ENCODE measurements around the gene RLF.
A peak's percentile ranks its signal among the peaks of the same experiment; 100 is the strongest.

The RLF gene

DNA sequence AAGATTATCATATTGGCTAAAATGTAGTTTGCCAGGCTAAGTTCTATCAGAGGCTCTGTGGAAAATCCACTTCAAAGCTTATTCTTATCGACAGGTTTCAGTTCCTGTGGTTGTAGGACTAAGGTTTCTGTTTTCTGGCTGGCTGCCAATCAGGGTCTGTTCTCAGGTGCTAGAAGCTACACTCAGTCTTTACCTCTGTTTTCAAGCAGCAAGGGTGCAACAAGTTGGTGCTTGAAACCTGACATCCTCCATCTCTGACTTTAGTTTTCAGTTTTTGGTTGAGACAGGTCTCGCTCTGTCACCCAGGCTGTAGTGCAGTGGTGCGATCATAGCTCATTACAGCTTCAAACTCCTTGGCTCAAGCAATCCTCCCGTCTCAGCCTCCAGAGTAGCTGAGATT is 71.3 kb downstream of the RLF start:
- DNase-seq (ENCODE audit: low spot score) = no peak

GRCh38 chr1:40239626-40240025 is 78.4 kb downstream of the RLF start:
- no peak for DNase-seq (ENCODE audit: low spot score)

DNA sequence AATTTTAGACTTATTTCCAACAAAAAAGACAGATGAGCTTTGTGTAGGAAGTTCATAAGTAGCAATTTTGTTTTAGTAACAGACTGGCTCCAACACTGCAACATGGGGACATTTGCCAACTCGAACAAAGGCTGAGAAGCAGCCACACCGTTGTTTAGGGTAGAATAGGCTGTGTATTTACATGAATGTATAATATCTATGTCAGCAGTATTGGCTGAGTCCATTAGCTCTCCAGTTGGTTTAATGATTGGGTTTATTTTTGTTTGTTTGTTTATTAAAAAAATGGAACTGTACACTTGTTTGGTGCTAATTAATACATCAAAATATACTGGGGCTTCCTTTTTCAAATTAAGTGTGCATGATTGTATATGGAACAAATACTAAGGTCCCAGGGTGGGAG is 79.2 kb downstream of the RLF start:
- DNase-seq (ENCODE audit: low spot score) = no peak

DNA sequence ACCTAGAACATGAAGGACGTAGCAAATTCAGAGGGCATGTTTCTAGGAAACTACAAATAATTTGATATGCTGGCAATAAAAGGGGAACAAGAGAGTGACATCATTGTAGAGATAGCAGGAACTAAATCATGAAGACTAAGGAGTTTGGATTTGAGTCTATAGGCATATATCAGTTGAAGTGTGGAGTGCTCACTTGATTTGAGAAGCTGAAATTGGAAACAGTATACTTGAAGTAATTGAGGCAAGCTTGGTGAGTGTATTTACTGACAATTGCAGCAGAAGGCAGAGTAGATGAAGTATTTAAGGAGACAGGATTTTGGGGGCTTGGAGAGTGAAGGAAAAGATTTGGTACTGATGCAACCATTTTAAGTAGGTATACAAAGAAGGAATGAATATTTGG is 80.2 kb downstream of the RLF start:
- DNase-seq (ENCODE audit: low spot score) = no peak

GRCh38 chr1:40243351-40243750 is 82.2 kb downstream of the RLF start:
- no peak for DNase-seq (ENCODE audit: low spot score)

GRCh38 chr1:40244138-40244744 is 83.1 kb downstream of the RLF start:
- no peak for DNase-seq (ENCODE audit: low spot score)

DNA sequence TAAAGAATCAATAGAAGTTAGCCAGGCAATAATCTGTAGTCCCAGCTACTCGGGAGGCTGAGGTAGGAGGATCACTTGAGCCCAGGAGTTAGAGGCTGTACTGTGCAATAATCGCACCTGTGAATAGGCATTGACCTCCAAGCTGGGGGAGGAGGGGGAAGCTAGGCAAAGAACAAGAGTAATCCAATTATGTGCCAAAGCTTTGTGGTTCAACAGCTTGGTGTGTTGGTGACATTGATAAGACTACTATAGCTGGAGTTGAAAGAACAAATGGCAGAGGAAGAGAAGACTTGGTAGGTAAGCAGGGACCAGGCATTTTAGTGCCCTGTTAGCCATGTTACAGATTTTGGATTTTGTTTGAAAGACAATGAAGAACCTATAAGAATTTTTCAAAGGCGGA is 84.5 kb downstream of the RLF start:
- no peak for DNase-seq (ENCODE audit: low spot score)

DNA sequence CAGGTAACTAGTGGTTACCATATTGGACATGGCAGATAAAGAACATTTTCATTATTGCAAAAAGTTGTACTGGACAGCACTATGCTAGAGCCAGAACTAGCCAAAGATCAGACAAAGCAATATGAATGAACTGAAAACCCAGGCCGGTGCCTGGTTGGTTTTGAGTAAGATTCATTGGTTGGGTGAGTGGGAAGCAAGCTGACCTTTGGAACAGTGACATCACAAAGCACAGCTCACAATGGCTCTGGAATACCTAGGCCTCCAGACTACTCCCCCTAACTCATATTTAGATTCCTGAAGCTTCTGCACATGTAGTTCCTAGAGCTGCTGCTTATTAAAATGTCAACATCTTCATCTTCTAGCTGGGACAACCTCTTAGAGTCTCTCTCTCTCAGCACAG is 86.5 kb downstream of the RLF start, which contains the start of gene TMCO2:
Gene TMCO2 (plus strand): TSS at position 283 of the 400 bp plus-strand sequence. CDS start 57 bp downstream, at position 340.
- no peak for DNase-seq (ENCODE audit: low spot score)

DNA sequence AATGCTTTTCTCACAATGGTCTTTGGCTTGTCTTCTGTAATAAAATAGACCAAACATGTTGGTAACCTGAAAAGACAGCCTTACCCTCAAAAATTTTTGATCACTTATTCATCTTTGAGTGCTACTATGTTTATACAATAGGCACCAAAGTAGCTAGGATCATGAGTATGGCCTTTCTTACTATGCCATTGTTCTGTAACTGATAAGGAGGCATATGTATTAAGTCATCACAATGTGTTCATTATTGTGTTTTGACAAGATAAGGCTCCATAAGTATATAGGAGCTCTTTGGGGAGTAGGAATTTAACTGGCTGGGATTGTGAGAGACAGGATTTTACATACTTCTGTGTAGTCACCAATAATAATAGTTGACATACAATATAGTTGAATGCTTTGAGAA is 87.2 kb downstream of the RLF start:
- no peak for DNase-seq (ENCODE audit: low spot score)

- DNase-seq (ENCODE audit: low spot score) = no peak
Observed at GRCh38 chr1:40251456-40251855, 90.3 kb downstream of the RLF start.

DNA sequence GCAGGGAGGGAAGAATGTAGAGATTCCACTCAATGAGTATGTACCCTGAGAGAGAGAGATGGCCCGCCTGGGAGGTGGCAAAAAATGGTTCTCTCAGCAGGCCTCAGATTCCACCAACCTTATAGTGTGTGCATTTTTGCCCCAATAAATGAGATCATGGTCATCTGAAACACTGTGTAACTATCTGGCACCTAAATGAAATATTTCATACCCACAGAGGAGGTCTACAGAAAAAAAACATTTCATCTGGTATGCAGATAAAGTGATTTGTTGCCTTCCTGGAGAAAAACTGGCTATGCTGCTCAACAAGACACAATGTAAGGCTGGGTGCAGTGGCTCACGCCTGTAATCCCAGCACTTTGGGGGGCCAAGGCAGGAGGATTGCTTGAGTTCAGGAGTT is 91.4 kb downstream of the RLF start:
- no peak for DNase-seq (ENCODE audit: low spot score)

- no peak for DNase-seq (ENCODE audit: low spot score)
Observed at GRCh38 chr1:40255231-40255630, 94.0 kb downstream of the RLF start.

DNA sequence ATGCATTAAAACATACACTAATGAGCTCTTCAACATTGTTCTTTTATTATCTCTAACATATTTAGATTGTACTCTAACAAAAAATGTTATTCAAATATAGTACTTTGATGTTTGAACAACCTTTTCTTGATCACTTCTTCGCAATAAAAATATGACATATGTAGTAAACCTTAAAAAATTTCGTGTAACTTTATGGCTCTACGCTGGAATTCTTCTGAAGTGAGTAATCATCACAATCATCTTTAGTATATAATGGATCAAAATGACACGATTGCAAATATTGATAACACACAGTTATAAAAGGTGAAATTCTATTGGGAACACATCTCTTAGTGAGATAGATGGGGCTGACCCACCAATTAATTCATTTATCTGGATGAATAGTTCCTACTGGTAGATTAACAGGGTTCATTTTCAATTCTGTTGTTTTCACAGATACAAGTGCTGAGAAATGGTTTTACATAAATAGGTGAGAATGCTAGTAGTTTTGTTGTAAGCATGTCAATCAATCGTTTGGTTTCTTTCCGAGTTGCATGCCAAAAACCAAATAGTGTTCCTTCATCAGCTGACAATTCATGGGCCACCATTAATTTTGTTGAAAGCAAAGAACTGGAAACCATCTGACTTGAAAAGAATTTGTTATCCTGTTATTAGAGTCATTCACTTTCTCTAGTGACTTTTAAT is 95.4 kb downstream of the RLF start:
- DNase-seq (ENCODE audit: low spot score) = no peak

DNA sequence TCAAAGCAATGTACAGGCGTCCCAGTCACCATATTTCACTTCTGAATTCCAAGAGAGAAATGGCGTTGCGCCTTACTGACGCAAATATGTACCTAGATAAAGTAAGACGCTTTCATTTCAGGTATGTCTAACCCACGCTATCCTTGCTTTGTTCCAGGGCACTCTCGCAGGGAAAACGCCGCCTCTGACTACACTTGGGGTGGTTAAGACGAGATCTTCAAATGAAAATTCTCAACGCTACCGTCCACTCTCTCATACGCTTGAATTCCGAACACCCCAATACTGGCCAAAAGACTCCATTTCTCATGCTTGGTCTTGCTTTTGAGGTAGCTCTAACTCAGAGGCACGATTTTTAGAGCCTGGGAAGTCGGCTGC is 96.1 kb downstream of the RLF start:
- DNase-seq (ENCODE audit: low spot score) = no peak

GRCh38 chr1:40257688-40258444 is 96.7 kb downstream of the RLF start, which contains the start of gene ZMPSTE24:
Gene ZMPSTE24 (plus strand): TSS chr1:40258236. CDS start chr1:40258272, 36 bp downstream.
- DNase-seq (ENCODE audit: low spot score) = peak; percentile 98

GRCh38 chr1:40258445-40258769 is 97.2 kb downstream of the RLF start:
- DNase-seq (ENCODE audit: low spot score) = no peak

DNA sequence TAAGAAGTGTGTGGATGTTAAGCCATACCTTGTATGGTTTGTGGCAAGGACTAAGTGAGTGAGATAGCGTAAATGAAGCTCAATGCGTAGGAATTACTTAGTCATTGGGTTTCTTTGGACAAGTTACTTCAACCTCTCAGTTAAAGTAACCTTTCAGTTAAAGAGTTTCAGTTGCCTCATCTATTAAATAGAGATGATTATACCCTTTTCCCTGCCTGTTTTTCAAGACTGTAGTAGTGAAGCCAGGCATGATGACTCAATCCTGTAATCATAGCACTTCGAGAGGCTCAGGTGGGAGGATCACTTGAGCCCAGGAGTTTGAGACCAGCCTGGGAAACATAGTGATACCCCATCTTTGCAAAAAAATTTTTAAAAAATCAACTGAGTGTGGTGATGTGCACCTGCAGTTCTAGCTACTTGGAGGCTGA is 103.2 kb downstream of the RLF start:
- DNase-seq (ENCODE audit: low spot score) = no peak

DNA sequence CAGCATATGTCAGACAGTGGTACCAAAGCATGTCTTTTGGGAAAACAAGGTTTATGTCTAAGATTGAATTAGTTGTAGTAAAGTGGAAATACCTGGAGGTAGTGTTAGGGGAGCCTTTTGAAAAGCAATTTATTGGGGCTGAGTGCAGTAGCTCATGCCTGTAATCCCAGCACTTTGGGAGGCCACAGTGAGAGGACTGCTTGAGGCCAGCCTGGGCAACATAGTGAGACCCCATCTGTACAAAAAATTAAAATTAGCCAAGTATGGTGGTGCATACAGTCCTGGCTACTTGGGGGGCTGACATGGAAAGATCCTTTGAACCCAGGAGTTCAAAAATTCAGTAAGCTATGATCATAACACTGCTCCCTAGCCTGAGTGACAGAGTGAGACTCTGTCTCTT is 104.1 kb downstream of the RLF start:
- DNase-seq (ENCODE audit: low spot score) = no peak

DNA sequence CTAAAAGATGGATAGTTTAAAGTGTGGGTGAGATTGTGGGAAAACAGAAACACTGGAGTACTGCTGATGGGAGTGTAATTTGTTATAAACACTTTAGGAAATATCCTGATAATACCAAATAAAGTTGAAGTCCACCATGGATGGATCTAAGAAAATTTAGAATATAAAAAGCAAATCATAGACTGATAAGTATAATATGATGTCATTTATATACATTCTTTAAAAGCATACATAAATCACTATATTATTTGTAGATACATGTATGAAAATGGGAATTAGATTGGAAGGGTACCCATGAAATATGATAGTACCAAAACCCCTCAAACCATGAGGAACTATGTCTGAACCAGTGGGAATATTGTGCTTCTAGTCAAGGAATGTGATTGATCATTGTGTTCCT is 104.7 kb downstream of the RLF start:
- DNase-seq (ENCODE audit: low spot score) = no peak

- DNase-seq (ENCODE audit: low spot score) = no peak
Observed at GRCh38 chr1:40266786-40267535, 105.8 kb downstream of the RLF start.

DNA sequence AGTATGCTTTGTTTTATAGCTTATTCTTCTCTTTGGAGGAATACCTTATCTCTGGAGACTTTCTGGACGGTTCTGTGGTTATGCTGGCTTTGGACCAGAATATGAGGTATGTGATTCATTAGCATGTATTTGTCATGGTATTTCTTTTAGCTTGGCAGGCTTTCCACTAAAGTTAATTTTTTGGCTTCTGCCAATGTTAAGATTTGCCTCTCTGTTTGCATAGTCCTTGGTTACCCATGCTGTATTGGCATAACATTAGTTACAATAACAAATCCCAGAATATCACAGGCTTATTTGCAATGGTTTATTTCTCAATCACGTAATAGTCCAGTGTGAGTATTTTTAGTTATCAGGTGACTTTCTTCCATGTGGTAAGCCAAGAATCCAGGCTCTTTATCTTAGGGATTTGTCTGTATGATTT is 106.6 kb downstream of the RLF start:
- DNase-seq (ENCODE audit: low spot score) = no peak

- no peak for DNase-seq (ENCODE audit: low spot score)
Observed at GRCh38 chr1:40268211-40268610, 107.0 kb downstream of the RLF start.
